AG10803 (cell line): ENCODE results near the gene TBX1.
A peak's percentile ranks its signal among the peaks of the same experiment; 100 is the strongest.

Experiments used
- DNase-seq: peaks from one replicate; pipeline ENCODE4 v3.0.0; 2010; ENCODE audit warnings: low read depth
- H3K4me3 ChIP-seq: 2 replicates; pipeline ENCODE4 v1.5.1; 2011; ENCODE audit warnings: mild to moderate bottlenecking, low read length, control low read depth
- CTCF ChIP-seq: conservative IDR thresholded peaks from 2 replicates; pipeline ENCODE4 v1.5.1; 2011; ENCODE audit warnings: mild to moderate bottlenecking, low read length, control low read depth, inconsistent platforms

TBX1 gene

DNA sequence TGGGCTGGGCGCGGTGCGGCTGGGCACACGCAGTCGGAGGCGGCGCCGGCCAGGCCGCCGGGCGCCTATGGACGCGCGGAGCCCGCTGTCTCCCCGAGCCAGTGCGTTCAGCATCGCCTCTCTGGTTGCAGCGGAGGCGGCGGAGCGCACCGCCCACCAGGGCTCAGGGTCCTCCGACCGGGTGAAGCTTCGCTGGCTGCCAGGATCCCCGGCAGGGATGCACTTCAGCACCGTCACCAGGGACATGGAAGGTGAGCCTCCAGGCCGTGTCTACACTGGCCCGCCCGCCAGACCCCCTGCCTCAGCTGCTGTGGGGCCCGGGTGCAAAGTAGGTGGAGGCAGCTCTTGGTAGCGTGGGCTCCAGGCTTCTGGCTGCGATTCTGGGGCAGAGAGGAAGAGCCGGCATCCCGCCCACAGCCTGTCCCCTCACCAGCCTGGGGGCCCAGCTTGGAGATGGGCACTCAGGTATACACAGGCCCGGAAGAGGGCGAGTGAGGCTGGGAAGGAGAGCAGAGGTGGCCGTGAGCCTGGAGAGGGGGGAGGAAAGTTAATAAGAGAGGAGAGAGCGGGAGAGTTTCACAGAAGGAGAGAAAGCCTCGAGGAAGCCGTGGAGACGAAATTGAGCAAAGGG lies 1.0 kb upstream of the TBX1 start:
- TF ChIP-seq CTCF, result no peak
- H3K4me3 ChIP-seq, result peak overlapping the region; percentile 64
- no peak for DNase-seq

- no peak for DNase-seq
- peak overlapping the region; percentile 74 for H3K4me3 ChIP-seq
- TF ChIP-seq CTCF, result no peak
Observed at GRCh38 chr22:19760951-19761724, 560 bp downstream of the TBX1 start.

- H3K4me3 ChIP-seq, result peak overlapping the region; percentile 74
- no peak for TF ChIP-seq CTCF
- peak; percentile 36 for DNase-seq
Observed at GRCh38 chr22:19761725-19762567, 1.4 kb downstream of the TBX1 start.

DNA sequence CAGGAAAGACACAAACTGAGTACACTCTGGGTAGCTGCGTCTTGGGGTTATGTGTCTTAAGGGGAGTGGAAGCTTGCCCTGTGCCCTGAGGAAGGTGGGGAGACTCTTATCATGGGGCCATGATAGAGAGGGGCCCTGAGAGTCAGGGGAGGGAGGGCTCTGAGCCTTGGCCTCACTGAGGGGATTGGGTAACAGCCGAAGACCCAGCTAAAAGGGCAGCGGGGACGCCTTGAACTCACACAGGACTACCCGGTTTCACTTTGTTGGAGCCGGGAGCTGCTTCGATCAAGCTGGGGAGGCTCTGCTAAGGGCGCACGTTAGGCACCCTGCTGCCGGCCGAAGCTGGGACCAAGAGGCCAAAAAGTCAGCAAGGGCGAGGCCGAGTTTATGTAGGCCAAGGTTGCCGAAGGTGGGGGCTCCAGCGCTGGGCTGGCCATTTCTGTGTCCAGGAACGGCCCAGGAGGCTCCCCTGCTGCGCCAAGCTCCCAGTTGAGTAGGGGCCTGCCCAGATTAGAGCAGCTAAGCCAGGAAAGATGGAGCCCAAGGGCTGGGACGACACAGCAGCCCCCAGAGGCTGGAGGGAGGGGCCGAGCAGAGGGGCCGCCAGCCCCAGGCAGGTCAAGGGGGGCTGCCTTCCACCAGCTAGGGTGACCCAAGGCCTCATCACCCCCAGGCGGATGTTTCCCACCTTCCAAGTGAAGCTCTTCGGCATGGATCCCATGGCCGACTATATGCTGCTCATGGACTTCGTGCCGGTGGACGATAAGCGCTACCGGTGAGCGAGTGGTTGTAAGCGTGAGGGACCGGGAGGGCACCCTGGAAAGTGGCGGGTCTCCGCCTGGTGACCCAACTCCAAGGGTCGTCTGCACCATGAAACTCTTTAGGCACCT lies 2.2 kb downstream of the TBX1 start:
- peak overlapping the region; percentile 74 for H3K4me3 ChIP-seq
- DNase-seq, result peak; percentile 38
- no peak for TF ChIP-seq CTCF

DNA sequence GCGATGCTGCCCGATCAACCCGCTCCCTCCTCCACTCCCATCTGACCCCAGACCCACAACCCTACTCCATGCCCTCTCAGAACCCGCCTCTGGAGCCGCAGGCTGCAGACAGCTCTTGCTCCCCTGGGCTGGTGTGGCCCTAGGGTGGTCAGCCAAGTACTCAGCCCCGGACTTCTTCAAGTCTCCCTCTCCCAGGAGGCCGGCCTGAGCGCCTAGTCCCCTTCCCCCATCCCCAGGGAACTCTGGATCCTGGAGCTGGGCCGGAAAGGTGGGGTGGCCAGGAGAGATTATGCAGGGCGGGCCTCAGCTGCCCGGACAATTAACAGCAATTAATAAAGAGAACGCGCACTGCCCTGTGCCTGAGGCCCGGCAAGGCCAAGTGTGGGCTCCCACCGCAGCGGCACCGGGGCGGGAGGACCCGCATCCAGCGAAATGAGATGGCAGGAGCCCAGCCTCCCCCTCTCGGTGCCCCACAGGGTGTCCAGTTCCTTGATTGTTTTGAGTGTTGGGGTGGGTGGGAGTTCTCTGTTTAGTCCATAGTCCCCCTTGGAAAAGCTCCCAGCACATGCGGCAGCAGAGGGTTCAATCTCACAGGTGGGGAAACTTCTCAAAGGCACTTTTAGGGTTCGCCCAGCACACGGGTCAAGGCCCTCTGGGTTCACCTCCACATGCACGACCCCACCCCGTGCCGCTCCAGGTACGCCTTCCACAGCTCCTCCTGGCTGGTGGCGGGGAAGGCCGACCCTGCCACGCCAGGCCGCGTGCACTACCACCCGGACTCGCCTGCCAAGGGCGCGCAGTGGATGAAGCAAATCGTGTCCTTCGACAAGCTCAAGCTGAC lies 3.1 kb downstream of the TBX1 start:
- peak overlapping the region; percentile 74 for H3K4me3 ChIP-seq
- TF ChIP-seq CTCF, result no peak

GRCh38 chr22:19764299-19764593 lies 3.7 kb downstream of the TBX1 start:
- no peak overlapping the region for H3K4me3 ChIP-seq
- DNase-seq, result no peak
- no peak for TF ChIP-seq CTCF

More for the DNA sequence above, 3.1 kb downstream of the TBX1 start:
- DNase-seq, result no peak
